SK-N-MC (cell line): ENCODE results near the gene DSE.

Experiments
- EZH2 ChIP-seq: fragments of 200-600 bp; sonication (generic); IDR thresholded peaks from one replicate; pipeline ENCODE4 v1.6.1; 2017; ENCODE audit warnings: antibody characterized with exemption
- FOXP2 ChIP-seq: optimal IDR thresholded peaks from 2 replicates; pipeline ENCODE3; 2011; ENCODE audit warnings: mild to moderate bottlenecking, moderate library complexity; ENCODE audit not compliant: insufficient read depth; ENCODE audit errors: extremely low read length, control extremely low read depth
- POLR2AphosphoS5 ChIP-seq: IDR thresholded peaks from 2 replicates; pipeline ENCODE4 v1.6.1; 2012; ENCODE audit warnings: mild to moderate bottlenecking, low read depth, low read length, borderline replicate concordance

GRCh38 chr6:116483616-116484015 is 112.9 kb downstream of the DSE start:
- no peak for TF ChIP-seq POLR2AphosphoS5
- no peak for TF ChIP-seq EZH2
- TF ChIP-seq FOXP2, result no peak
